HG03565 (cell line): ENCODE measurements around the gene RFX8.

Experiments
- ATAC-seq: cut with Tn5 transposase; IDR thresholded peaks from one replicate; pipeline ENCODE4 v1.9.1; 2021; ENCODE audit warnings: mild to moderate bottlenecking, moderate library complexity; ENCODE audit not compliant: unreplicated experiment

Gene RFX8

DNA sequence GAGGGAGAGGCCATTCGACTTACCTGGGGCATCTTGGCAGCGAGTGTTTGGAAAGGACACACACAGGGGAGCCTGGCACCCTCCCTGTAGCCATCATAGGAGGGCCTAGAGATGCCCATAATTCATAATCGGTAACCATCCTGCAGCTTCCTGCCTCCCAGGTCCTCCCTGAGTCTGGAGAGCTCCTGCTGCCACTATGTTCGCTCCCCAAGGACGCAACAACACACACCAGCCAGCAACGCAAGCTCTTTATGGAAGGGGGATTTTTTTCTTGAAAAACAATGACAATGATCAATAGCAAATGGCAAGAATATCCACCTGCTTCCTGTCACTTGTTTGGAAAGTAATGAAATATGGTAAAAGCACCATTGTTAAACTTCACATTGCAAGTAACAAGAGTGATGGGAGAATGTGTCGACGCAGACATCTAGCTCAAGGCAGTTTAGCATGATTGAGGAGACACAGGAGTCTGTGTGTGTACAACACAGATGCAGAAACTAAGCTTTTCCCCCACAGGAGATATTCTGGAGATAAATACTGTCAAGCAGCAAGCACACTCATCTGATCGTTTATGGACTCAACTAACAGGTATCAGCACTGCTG is 62.7 kb downstream of the RFX8 start:
- no peak for ATAC-seq

DNA sequence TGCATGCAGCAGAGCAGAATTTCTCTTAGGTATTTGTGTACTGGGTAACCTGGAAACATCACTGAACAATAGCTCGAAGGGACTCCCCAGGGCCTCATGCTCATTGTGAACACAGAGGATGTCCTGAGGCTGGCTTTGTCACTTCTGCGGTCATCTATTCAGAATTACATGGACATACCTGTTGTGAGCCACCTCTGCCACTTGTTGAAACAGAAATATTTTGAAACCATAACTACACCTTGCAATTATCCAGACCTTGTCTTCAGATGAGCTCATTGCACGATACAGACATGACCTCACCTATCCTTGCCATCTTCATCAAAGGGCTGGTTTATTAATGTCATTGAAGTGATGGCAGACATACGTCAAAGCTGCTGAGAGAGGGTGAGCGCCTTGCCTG is 64.2 kb downstream of the RFX8 start:
- ATAC-seq: no peak

GRCh38 chr2:101410114-101410513 is 64.8 kb downstream of the RFX8 start:
- ATAC-seq: no peak

- no peak for ATAC-seq
Observed at GRCh38 chr2:101409699-101410098, 65.2 kb downstream of the RFX8 start.

DNA sequence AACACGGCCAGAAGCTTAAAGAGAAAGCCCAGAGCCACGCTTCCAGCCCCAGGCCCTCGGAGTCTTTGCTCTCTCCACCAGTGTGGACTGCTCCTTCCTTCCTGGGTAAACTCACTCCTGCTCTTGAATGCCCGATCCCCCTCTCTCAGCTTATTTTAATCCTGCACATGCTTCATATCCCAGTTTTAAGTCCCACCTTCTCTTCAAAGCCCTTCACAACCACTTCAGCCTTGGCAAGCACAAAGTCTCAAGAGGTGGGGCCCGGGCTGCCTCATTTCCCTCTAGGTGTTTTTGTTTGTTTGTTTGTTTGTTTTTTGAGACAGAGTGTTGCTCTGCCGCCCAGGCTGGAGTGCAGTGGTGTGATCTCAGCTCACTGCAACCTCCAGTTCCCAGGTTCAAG is 66.0 kb downstream of the RFX8 start:
- no peak for ATAC-seq

DNA sequence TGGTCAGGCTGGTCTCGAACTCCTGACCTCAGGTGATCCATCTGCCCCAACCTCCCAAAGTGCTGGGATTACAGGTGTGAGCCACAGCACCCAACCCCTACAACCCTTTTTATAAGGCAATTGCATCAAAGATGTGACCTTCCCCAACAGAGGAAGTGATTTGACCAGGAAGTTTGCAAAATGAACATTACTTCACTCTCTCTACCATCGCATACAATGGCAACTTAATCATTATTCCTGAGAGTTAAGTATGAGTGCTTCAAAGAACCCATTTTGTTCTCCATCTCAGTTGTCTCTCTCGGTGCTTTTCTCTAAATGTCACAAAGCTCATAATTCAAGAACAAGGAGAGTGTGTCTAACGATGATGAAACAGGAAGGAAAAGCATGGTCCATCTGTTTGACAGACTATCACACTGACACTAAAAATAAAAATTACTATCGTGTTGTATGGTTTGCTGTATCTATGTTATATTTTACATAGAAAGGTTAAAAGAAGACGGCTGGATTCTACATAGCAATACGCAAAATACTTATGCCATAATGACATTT is 69.5 kb downstream of the RFX8 start:
- ATAC-seq: no peak

- no peak for ATAC-seq
Observed at GRCh38 chr2:101403745-101404144, 71.2 kb downstream of the RFX8 start.

DNA sequence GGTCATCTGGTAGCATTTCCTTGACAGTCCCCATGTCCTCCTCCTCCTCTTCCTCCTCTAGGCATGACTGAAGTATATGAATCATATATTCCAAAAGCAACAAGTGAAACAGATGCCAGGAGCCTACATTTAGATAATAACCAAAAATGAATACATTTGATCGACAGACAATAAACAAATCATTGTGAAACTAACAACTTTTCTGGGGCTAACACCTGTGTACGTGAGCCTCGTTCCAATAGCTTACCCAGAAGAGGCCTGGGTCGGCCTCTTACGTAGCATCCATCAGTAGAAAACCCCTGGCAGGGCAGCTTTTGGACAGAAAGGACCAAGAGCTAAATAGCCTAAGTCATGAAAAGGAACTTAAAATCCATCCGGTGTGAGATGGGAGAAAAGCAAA is 72.3 kb downstream of the RFX8 start:
- no peak for ATAC-seq

DNA sequence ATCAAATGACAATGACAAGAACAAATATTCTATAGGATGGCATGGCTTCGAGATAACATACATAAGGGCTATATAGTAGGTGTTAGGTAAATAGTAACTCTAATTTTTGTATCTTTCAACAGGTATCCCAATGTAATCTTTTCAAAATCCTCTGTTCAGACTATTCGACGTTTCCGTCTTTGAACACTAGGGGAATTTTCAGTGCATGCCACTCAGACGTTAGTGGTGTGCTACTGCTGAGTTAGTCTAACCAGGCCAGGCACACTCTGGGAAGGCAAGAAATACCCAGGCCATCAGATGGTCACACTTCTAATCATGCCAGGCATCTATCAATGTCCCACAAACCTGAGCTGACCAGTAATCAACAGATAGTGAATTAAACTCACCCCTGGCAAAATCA is 73.0 kb downstream of the RFX8 start:
- no peak for ATAC-seq

GRCh38 chr2:101401326-101401665 is 73.6 kb downstream of the RFX8 start:
- no peak for ATAC-seq

- no peak for ATAC-seq
Observed at GRCh38 chr2:101400506-101401325, 74.2 kb downstream of the RFX8 start.

GRCh38 chr2:101400048-101400447 is 74.9 kb downstream of the RFX8 start:
- ATAC-seq: no peak

- no peak for ATAC-seq
Observed at GRCh38 chr2:101399021-101399799, 75.7 kb downstream of the RFX8 start.

DNA sequence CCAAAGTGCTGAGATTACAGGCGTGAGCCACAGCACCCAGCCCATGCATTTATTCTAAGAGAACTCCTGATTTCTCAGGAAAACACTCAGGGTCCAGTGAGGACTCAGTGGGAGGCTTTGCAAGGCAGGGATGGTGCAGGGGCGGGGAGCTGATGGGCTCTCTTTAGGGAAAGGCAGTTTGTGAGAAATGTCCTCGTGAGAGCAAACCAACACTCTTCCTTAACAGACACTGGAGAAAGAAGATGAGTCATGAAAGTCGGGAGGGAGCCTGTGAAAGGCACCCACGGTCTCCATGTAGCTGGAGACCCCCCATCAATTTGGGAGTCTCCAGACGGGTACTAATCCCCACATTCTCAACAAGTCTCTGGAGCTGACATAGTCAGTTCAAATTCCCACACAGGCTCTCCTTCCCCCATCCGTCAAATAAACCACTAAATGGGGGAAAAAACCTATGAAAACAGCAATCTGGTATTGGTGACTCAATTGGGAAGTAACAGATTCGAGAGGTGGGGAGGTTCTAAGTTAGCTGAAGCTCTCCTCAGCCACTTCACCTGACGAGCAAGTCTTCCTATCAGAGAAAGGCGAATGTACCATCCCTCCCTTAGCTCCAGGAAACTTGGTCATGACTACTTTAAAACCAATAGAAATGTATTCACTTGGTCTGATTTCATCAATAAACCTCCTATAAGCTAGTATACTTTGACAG is 76.6 kb downstream of the RFX8 start:
- ATAC-seq: no peak

DNA sequence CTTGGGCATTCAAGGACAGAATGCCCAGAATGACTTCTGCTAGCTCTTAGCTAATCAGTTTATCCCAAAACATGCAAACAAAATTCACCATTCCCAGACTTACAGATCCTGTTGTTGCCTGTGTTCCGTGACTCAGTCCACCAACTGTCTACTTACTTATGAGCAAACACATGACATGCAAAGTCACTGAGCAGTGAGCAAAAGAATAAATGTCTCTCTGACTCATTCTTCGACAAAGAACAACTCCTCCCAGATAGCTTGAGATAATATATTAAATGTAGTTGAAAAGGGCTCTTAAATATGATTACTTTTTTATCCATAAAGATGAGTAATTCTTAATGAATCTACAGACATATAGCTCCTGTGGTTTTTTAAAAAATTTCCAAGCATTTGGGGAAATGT is 78.6 kb downstream of the RFX8 start:
- ATAC-seq: no peak

- no peak for ATAC-seq
Observed at GRCh38 chr2:101395545-101396315, 79.2 kb downstream of the RFX8 start.

DNA sequence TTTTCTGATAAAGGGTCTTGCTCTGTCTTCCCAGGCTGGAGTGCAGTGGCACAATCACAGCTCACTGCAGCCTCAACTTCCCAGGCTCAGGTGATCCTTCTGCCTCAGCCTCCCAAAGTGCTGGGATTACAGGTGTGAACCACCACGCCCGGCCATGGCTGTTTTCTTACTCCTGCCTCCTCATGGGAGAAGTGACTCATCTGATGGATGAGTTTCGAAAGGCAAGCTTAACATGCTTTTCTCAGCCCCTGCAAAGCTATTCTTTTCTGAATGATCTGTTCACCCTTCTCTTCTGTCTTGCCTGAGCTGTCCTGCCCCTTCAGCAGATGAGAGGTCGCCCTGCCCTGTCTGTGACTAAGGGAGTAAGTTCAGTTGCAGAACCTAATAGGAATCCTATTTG is 86.7 kb downstream of the RFX8 start:
- ATAC-seq: no peak

GRCh38 chr2:101387151-101387834 is 87.6 kb downstream of the RFX8 start, which contains the start of gene CREG2:
CREG2 (minus strand) TSS chr2:101387503; CDS start chr2:101387457, 46 bp downstream.
- no peak for ATAC-seq

- ATAC-seq: no peak
Observed at GRCh38 chr2:101386599-101387150, 88.2 kb downstream of the RFX8 start.
